Psoas muscle (tissue), 8 donors: ENCODE data around the gene HMCN1. TPM values are rescaled to one million over a fixed set of nuclear protein-coding genes. Genes with fewer than 3 reads are reported as not detected.

Experiments used
- ATAC-seq, 4 donors: fragments of 200-7000 bp; cut with Tn5 transposase; one replicate each; pipeline ENCODE4 v1.9.1; 2020; ENCODE audit warnings: moderate library complexity in 3 of 4, mild to moderate bottlenecking in 2 of 4
- DNase-seq, 2 donors: peaks; one replicate each; pipeline ENCODE4 v3.0.0-alpha.2; 2020
- H3K27ac ChIP-seq: fragments of 200-600 bp; one replicate; pipeline ENCODE4 v1.8.0; 2022
- H3K27me3 ChIP-seq, 3 donors: fragments of 200-600 bp in 1 of 3; one replicate each; pipeline versions ENCODE4 v1.6.1 to v1.8.0; 2013 to 2022; ENCODE audit warnings: low read length in 2 of 3, mild to moderate bottlenecking in 2 of 3, moderate library complexity in 1 of 3; ENCODE audit not compliant: insufficient read depth in 3 of 3
- H3K36me3 ChIP-seq, 2 donors: fragments of 200-600 bp in 1 of 2; one replicate each; pipeline versions ENCODE4 v1.6.1 to v1.8.0; 2013 to 2022; ENCODE audit warnings: low read depth in 1 of 2, mild to moderate bottlenecking in 1 of 2, moderate library complexity in 1 of 2; ENCODE audit not compliant: insufficient read depth in 1 of 2
- H3K4me1 ChIP-seq: fragments of 200-600 bp; one replicate; pipeline ENCODE4 v1.8.0; 2022
- H3K4me3 ChIP-seq: fragments of 200-600 bp; one replicate; pipeline ENCODE4 v1.8.0; 2022; ENCODE audit warnings: mild to moderate bottlenecking
- H3K9me3 ChIP-seq: fragments of 200-600 bp; one replicate; pipeline ENCODE4 v1.8.0; 2022
- CTCF ChIP-seq: fragments of 200-600 bp; IDR thresholded peaks from one replicate; pipeline ENCODE4 v1.8.0; 2022; ENCODE audit warnings: antibody characterized with exemption
- WGBS, 3 donors: extraction: QIAGEN DNeasy Blood & Tissue Kit; methylation state at CpG; one replicate each; pipeline versions ENCODE4 v1.1.6 to v1.1.7; 2013; 5-methylcytosine and 5-hydroxymethylcytosine counted together
- intact Hi-C, 2 donors: fragments of 100-400 bp; cut with DNase I; formaldehyde crosslinking; loops; one replicate each; pipeline versions ENCODE4 v1.11.0 to v1.14.2; 2022
- polyA plus RNA-seq, 3 donors: library from polyadenylated mRNA; stranded (reverse); fragments of 200-250 nt; gene quantifications; one replicate each; pipeline ENCODE4 v1.2.3, GENCODE V29; 2013
- total RNA-seq, 4 donors: library from RNA; stranded (reverse); fragmentation: NEBNext Ultra II Directional in 2 of 4; extraction: Animal tissue kit (Norgen Biotek cat#: 25700) in 2 of 4; gene quantifications; one replicate each; pipeline versions ENCODE4 v1.2.1 to v1.2.4, GENCODE V29; 2021 to 2023
- donor health status: healthy with polysubstance abuse.
- donor health status: DM: no; HTN: no; CAD: no; lungs with moderate emphysema.
- donor health status: Bipolar disorder and iron deficiency.
- donor health status: healthy.
- donor health status: DM: yes; HTN: yes; CAD: no.
- donor health status: DM: no; HTN: no; CAD: no.
- donor health status: DM: no; HTN: no; CAD: no.
- donor health status: DM: yes; HTN: yes; CAD: no.

Gene HMCN1
- total and polyA plus RNA-seq, 7 donors = 1.3 to 6.5 (median 1.8) TPM

GRCh38 chr1:185921636-185922035 lies 187.4 kb downstream of the HMCN1 start:
- no peaks in the 10 kb centered on the region for H3K36me3 ChIP-seq
- H3K4me3 ChIP-seq = no peak overlapping the region
- H3K27ac ChIP-seq = no peak overlapping the region
- no peak for DNase-seq
- H3K4me1 ChIP-seq = no peaks in the 10 kb centered on the region
- WGBS, 3 donors = 63 to 78% (median 71%) methylated on average over 1 of the region's 1 CpG
- H3K9me3 ChIP-seq = no peaks in the 10 kb centered on the region
- no peaks in the 10 kb centered on the region for H3K27me3 ChIP-seq
- intact Hi-C loops = no loop called here
- TF ChIP-seq CTCF = no peak
- no peak for ATAC-seq

- WGBS, 3 donors = 37 to 52% (median 41%) methylated on average over 3 of the region's 3 CpGs
- no peaks in the 10 kb centered on the region for H3K27me3 ChIP-seq
- H3K4me3 ChIP-seq = no peak overlapping the region
- H3K4me1 ChIP-seq = no peaks in the 10 kb centered on the region
- intact Hi-C loops = no loop called here
- no peak for TF ChIP-seq CTCF
- H3K36me3 ChIP-seq = no peaks in the 10 kb centered on the region
- H3K9me3 ChIP-seq = no peaks in the 10 kb centered on the region
- no peak overlapping the region for H3K27ac ChIP-seq
- DNase-seq = no peak
- peak; percentile 47 to 93 (median 77) for ATAC-seq
Measured at GRCh38 chr1:185926588-185926987, 192.4 kb downstream of the HMCN1 start.

- TF ChIP-seq CTCF = no peak
- Histone ChIP-seq H3K4me3 (no peak overlapping the region), H3K4me1 (no peaks in the 10 kb centered on the region), H3K27ac (no peak overlapping the region), H3K36me3 (no peaks in the 10 kb centered on the region), H3K9me3 (no peaks in the 10 kb centered on the region), H3K27me3 (no peaks in the 10 kb centered on the region)
- ATAC-seq (no peak), DNase-seq (no peak)
- intact Hi-C loops = no loop called here
- 69 to 81% (median 79%) methylated on average over 1 of the region's 1 CpG for WGBS, 3 donors
Measured at GRCh38 chr1:185929776-185930175, 195.6 kb downstream of the HMCN1 start.

- no peak for TF ChIP-seq CTCF
- Histone ChIP-seq H3K27me3 (no peaks in the 10 kb centered on the region), H3K27ac (no peak overlapping the region), H3K4me3 (no peak overlapping the region), H3K4me1 (no peaks in the 10 kb centered on the region), H3K36me3 (no peaks in the 10 kb centered on the region), H3K9me3 (no peaks in the 10 kb centered on the region)
- no peak for ATAC-seq
- DNase-seq = no peak
- 95 to 99% (median 98%) methylated on average over 2 of the region's 2 CpGs for WGBS, 3 donors
- intact Hi-C loops = no loop called here
Measured at GRCh38 chr1:185931438-185931837, 197.2 kb downstream of the HMCN1 start.

- DNase-seq (no peak), ATAC-seq (no peak)
- Histone ChIP-seq H3K9me3 (no peaks in the 10 kb centered on the region), H3K36me3 (no peaks in the 10 kb centered on the region), H3K4me3 (no peak overlapping the region), H3K27ac (no peak overlapping the region), H3K4me1 (no peaks in the 10 kb centered on the region), H3K27me3 (no peaks in the 10 kb centered on the region)
- 62 to 71% (median 66%) methylated on average over 4 of the region's 4 CpGs for WGBS, 3 donors
- TF ChIP-seq CTCF = no peak
- intact Hi-C loops = no loop called here
Measured at GRCh38 chr1:185933580-185933979, 199.4 kb downstream of the HMCN1 start.
